Muscle of back (tissue), 11 donors: ENCODE data around the gene CTDNEP1. TPM values are rescaled to one million over a fixed set of nuclear protein-coding genes. Genes with fewer than 3 reads are reported as not detected.

Source experiments
- DNase-seq, 3 donors: peaks; one replicate each; pipeline versions ENCODE4 v3.0.0 to v3.0.0-alpha.2; 2013
- polyA plus RNA-seq, 10 donors: library from polyadenylated mRNA; unstranded; fragments of 120-200 nt; gene quantifications; one replicate each; pipeline ENCODE4 v1.2.1, GENCODE V29; 2013; ENCODE audit not compliant: insufficient read length in 10 of 10

CTDNEP1 gene
- polyA plus RNA-seq, 10 donors = 153 to 190 (median 180) TPM

DNA sequence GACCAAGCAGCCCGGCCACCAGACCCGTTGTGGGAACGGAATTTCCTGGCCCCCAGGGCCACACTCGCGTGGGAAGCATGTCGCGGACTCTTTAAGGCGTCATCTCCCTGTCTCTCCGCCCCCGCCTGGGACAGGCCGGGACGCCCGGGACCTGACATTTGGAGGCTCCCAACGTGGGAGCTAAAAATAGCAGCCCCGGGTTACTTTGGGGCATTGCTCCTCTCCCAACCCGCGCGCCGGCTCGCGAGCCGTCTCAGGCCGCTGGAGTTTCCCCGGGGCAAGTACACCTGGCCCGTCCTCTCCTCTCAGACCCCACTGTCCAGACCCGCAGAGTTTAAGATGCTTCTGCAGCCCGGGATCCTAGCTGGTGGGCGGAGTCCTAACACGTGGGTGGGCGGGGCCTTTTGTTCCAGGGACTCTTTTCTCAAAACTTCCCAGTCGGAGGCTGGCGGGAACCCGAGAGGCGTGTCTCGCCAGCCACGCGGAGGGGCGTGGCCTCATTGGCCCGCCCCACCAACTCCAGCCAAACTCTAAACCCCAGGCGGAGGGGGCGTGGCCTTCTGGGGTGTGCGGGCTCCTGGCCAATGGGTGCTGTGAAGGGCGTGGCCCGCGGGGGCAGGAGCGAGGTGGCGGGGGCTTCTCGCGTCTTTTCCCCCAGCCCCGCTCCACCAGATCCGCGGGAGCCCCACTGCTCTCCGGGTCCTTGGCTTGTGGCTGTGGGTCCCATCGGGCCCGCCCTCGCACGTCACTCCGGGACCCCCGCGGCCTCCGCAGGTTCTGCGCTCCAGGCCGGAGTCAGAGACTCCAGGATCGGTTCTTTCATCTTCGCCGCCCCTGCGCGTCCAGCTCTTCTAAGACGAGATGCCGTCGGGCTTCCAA is 29.8 kb upstream of the CTDNEP1 start, which contains the start of gene SLC2A4:
TSS of gene SLC2A4 (plus strand) at position 645 of the 879 bp plus-strand sequence. CDS start at position 862, 217 bp downstream.
- peak; percentile 91 to 94 (median 92) for DNase-seq

DNA sequence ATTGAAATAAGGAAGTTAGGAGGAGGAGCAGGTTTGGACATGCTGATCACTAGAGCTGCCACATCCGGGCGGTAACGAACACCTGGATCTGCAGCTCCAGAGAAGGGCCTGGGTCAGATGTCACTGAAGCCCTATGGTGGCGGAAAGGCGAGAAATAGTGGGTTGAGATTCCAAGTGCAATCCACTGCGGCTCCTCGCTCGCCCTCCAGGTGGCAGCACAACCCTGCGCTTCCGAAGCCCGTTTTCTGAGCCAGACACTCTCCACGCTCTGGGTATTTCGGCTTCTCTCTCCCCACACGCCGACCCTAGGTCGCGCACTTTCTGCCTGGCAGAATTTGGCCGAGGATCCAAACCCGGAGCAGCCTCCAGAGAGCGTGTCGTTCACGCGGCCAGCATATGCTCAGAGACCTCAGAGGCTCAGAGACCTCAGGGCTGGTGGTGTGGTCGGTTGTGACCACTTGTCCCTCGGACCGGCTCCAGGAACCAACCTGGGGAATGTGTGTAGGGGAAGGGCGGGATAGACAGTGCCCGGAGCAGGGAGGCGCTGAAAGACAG is 29.1 kb upstream of the CTDNEP1 start:
- peak; percentile 74 to 93 (median 88) for DNase-seq

DNA sequence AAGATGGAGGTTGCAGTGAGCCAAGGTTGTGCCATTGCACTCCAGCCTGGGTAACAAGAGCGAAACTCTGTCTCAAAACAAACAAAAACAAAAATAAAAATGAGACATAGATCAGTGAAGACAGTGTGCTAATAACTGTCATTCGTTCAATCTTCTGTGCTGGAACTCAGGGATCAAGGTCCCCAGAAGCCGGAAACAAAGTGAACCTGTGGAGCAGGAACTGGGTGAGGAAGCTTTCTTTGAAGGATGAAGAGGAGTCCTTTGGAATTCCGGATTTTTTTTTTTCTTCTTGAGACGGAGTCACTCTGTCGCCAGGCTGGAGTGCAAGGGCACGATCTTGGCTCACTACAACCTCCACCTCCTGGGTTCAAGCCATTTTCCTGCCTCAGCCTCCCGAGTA is 27.9 kb upstream of the CTDNEP1 start:
- no peak for DNase-seq

DNA sequence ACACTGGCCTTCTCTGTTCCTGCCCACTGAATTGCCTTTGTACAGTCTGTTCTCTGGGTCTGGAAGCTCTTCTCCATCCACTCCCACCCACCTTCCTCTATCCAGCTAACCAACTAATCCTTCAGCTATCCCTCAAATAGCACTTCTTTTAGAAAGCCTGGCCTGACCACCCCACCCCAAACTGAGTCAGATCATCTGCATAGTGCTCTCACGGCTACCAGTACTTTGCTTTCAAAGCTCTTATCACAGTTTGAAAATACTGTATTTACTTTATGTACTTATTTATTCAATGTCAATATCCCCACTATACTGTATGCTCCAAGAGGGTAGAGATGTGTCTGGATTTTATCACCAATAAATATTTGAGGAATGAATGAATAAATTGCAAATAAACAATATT is 15.2 kb upstream of the CTDNEP1 start:
- DNase-seq = no peak

DNA sequence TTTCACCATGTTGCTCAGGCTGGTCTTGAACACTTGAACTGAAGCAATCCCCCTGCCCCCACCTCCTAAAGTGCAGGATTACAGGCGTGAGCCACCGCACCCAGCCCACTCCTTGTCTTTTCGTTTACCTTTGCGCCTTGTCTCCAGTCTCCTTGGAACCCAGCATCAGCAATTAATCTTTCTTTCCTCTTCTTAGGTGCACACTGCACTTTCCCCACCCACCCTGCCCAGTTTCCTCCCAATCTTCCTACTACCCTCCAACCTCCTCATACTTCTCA is 12.2 kb upstream of the CTDNEP1 start:
- DNase-seq = no peak

DNA sequence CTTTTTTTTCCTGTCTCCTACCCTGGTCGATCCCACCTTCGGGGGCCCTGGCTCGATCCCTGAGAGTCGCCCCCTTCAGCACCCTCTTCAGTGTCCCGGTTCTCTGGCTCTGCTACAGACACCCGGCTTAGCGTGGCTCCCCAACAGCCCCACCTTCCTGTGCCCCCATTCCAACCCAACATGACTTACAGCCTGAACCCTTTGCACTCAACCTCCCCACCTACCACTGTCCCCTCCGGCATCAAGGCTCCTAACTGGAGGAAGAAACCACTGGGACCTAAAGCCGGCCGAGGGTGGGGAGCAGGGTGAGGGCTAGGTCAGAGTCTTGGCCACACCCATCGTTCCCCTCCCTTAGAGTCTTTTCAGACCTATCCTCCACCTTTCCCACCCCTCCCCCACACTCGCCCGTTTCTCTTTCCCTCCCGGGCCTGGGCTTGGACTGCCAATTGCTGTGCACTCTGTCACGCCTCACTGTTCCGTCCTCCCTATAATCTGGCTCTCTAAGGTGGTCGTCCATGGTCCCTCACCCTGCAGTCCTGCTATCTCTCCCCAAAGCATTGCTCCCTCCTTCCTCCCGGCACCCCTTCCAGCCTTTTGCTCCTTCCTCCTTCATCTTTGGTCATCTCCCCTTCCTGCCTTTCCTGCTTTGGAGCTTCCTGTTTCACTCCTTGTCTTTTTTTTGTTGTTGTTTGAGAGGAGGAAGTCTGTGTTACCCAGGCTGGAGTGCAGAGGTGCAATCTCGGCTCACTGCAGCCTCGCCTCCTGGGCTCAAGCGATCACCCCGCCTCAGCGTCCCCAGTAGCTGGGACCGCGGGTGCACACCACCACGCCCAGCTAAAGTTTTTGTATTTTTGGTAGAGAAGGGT is 11.6 kb upstream of the CTDNEP1 start:
- peak in 1 of 3 donors; percentile 26 for DNase-seq

DNA sequence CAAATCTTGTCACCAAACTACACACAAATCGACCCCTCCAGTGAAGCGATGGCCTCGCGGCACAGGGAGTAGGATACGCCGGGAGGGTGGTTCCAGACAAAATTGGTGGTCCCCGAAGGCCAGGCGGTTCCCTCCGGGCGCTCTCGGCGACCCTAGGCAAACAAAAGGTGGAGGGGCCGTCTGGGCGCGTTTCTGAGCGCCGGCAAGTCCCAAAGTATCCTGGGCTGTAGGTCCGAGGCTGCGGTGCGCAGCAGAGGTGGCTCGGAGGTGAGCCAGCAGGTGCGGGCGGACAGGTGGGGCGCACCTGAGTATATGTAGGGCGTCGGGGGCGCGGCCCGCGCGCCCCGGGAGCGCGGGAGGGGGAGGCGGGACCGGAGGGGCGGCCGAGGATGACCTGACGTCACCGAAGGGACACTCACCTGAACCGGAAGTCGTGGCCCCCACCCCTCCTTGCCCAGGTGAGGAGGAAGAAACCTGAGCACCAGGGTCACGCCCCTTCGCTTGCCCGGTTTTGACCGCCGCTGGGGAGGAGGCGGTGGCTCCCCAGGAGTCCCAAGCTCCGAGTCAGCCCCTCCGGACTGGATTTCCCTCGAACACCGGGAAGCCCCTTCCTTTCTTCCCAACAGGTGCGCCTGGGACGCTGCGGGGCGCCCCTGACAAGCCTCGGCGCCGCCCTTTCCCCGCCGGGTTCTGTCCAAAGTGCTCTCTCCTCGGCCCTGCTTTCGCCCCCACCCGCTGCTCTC is 10.8 kb upstream of the CTDNEP1 start, which contains the start of gene CLDN7:
TSS of gene CLDN7 (minus strand) at position 287 of the 743 bp plus-strand sequence. CDS start 435 bp downstream, outside the sequence.
- no peak for DNase-seq

DNA sequence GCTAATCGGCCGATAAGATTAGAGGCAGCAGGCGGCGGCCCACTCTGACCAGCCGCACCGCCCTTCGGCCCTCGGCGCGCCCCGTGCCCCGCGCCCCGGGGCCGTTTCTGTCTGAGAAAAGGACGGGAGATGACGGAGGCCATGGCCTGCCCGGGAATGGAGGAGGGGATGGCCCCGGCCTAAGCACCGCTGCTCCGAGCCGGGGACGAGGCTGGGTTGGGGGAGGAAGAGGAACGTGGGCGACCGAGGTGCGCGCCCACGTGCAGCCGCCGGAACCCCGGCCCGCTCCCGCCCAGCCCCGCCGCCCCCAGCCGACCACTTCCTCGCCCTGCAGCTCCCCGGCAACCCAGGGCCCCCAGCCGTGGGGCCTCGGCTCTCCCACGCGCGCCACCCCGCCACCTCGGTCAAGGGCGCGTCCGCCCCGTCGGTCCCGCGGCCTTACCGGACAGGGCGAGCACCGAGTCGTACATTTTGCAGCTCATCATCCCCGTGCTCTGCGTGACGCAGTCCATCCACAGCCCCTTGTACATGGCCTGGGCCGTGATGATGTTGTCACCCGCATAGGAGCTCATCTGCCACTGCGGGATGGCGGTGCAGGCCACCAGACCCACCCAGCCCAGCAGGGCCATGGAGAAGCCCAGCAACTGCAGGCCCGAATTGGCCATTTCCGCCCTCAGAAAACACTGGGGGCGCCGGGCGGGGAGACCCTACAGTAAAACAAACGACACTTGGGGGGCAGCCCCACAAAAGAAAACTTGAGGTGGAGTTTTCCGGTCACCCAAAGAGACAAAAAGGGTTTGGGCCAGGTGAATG is 10.1 kb upstream of the CTDNEP1 start:
- DNase-seq = peak in 1 of 3 donors; percentile 31

DNA sequence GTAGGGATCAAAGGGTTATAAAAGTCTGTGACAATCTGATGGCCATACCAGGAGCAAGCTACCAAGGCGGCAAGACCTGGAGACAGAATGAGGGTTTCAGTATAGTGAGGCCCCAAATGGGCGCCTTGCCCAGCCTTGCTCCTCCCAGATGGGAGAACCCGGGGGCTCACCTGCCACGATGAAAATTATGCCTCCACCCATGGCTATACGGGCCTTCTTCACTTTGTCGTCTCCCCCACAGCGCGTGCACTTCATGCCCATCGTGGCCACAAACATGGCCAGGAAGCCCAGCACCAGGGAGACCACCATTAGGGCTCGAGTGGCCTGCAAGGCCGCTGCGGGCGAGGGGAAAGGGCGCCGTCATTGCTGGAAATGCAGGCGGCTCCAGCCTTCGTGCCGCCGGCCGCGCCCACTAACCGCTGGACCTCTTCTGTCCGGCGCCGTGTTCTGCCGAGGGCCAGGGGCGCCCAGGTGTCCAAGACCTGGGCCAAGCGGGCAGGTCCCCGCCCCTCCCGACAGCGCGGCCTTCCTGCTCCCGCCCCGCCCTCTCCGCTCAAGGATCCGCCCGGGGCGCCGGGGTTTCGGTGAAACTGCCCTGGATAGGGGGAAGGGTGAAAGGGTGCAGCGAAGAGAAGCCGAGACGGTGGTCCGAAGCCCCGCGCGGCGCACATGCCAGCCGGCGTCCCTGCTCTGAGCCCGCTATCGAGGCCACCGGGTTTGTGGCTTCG is 9.3 kb upstream of the CTDNEP1 start:
- DNase-seq = peak in 1 of 3 donors; percentile 59

DNA sequence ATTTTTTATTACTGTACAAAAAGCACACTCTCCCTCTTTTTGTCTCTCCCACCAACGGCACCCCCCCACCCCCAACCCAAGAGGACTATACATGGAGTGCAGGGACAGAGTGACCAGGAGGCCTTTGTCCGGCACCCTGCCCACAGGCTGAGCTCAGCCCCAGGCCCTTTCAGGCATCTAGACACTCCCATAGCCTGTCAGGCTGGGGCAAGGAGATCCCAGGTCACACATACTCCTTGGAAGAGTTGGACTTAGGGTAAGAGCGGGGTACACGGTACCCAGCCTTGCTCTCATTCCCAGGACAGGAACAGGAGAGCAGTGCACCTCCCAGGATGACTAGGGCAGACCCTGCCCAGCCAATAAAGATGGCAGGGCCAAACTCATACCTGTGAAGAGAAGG is 8.6 kb upstream of the CTDNEP1 start:
- no peak for DNase-seq

DNA sequence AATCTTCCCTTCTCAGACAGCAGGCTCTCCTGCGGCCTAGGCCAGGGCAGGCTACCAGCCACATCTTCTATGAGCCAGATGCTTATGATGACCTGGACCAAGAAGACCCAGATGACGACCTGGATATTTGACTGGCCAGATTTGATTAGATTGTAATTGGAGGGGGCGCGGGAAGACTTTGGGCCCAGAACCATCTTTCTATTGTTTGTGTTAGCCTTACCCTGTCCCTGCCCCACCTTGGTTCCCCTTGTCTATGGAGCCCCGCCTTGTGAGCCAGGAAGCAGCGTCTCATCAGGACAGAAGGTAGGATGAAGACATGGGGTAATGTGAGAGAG is 8.0 kb upstream of the CTDNEP1 start:
- DNase-seq = no peak

DNA sequence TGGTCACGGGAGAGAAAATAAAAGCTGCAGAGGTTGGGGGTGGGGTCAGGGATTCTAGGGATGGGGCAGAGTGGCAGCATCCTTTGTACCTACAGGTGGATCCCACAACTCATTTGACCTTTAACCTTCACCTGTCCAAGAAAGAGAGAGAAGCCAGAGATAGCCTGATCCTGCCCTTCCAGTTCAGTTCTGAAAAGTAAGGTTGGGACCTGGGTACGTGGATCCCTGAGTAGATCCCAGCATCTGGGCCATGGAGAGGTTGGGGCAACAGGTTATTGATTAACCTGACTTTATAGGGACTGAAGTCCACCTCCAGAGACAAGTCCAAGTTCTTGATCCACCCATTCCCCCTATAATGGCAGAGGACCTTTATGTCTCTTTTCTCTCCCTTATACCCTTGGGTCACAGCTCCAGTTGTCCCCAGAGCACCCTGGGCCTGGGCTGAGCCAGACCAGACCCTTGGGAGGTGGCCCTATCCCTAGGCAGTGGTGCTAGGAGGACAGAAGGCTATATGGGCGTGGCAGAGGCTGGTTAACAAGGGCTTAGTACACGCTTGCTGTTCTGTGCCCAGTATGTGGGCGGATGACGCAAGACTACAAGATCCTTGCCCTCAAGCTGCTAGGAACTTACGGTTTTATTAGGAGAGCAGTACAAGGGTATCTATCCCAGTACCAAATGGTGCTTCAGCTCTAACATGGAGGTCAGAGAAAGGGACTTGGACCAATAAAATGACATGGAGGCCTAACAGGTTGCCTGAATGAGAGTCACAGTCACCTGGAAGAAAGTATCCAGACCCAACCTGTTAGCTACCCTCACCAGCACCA is 7.4 kb upstream of the CTDNEP1 start:
- DNase-seq = no peak

DNA sequence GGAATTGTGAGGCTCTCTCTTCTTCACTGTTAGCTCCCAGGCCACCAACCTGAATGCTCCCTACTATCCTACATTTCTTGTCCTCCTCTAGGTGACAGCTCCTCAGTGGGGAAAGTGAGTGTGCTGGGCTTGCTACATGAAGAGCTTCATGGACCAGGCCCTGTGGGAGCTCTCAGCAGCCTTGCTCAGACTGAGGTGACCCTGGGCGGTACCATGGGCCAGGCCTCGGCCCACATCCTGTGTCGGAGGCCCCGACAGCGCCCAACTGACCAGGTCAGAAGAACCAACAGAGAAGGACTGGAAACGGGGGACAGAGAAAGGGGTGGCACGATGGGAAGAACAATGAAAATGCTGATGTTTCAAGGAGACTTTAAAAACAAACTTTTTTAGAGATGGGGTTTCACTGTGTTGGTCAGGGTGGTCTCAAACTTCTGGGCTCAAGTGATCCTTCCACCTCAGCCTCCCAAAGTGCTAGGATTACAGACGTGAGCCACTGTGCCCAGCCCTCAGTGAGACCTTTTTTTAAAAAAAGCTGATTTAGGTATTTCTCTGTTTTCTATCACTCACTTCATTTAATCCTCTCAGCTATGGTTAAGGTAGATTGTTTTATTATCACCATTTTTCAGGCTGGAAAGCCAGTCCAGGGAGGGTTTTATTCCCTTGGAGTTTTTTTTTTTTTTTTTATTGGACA is 5.4 kb upstream of the CTDNEP1 start:
- DNase-seq = no peak

DNA sequence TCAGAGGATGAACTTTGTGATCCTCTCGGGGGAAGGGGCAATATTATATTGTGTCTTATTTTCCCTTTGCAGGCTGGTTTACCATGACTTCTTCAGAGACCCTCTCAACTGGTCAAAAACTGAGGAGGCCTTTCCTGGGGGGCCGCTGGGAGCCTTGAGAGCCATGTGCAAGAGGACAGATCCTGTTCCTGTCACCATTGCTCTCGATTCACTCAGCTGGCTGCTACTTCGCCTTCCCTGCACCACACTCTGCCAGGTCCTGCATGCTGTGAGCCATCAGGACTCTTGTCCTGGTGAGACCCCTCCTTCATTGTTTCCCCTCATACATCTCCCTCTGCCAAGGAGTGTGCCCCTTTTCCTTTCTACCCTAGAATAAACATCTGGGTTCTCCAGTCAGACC is 3.0 kb upstream of the CTDNEP1 start:
- no peak for DNase-seq

DNA sequence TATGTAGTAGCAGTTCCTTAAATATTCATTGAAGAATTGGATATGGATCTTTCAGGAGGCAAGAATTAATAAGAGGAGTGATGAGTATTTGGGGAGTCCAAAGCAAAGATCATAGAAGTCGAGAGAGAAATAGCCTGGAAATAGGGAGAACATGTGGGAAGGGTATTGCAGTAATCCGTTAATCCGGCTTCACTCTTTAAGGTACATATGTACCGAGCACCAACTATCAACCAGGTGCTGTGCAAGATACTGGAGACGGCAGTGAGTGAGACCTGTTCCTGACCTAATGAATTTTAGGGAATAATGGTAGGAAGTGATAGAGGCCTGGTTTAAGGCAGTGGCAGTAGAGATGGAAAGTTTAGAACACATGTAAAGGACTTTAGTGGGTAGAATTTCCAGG is 1.5 kb upstream of the CTDNEP1 start:
- no peak for DNase-seq

DNA sequence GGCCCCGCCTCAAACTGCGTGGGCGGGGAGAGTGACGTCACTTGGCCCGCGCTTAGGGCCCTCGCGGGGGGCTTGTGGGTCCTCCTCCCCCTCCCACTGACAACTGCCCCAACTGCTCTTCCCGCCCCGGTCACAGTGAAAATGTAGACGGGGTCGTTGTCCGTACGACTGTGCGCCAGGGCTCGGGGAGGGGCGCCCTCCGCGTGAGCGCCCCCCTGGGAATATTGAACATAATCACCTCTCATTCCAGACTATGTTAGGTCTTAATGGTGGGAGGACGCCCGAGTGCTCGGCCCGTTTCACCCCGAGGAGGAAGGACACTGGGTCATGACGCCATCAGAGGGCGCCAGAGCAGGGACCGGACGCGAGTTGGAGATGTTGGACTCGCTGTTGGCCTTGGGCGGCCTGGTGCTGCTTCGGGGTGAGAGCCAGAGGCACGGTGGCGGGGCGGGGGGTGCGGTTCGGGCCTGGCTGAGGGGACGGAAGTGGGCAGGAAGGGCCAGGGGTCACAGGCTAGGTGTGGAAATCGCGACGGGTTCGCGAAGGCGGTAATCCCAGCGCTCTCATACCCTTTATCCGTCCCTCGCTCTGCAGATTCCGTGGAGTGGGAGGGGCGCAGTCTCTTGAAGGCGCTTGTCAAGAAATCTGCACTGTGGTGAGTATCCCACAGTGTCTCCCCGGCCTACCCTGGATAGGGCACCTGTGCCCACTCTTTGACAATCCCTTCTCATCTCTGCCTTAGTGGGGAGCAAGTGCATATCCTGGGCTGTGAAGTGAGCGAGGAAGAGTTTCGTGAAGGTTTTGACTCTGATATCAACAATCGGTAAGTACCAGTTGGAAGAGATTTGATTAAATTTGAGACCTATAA is 876 bp upstream of the CTDNEP1 start, which contains the start of gene ELP5:
TSS of gene ELP5 (plus strand) at position 40 of the 868 bp plus-strand sequence. CDS start at position 376, 336 bp downstream.
- peak; percentile 94 to 98 (median 95) for DNase-seq
